WI38 (cell line): Measurements from ENCODE around the gene RNU5D-1.
A peak's percentile ranks its signal among the peaks of the same experiment; 100 is the strongest.
"Not testable (repeated sequence)": the region's sequence is repeated elsewhere in the genome, so short reads cannot be mapped to it uniquely, and the experiment has no call there.

Experiments used
- H3K4me3 ChIP-seq: 2 replicates; pipeline ENCODE4 v1.5.1; 2011; ENCODE audit warnings: low read depth, mild to moderate bottlenecking, control low read depth, low read length
- TF ChIP-seq, protein P1 (sequence below): IDR thresholded peaks from 2 replicates; pipeline ENCODE4 v1.5.1; 2012; ENCODE audit warnings: low read depth, mild to moderate bottlenecking, control low read depth, low read length

Gene RNU5D-1

GRCh38 chr1:44707959-44708831 lies 22.8 kb downstream of the RNU5D-1 start:
- H3K4me3 ChIP-seq, result no peak overlapping the region
- TF ChIP-seq, protein P1, sequence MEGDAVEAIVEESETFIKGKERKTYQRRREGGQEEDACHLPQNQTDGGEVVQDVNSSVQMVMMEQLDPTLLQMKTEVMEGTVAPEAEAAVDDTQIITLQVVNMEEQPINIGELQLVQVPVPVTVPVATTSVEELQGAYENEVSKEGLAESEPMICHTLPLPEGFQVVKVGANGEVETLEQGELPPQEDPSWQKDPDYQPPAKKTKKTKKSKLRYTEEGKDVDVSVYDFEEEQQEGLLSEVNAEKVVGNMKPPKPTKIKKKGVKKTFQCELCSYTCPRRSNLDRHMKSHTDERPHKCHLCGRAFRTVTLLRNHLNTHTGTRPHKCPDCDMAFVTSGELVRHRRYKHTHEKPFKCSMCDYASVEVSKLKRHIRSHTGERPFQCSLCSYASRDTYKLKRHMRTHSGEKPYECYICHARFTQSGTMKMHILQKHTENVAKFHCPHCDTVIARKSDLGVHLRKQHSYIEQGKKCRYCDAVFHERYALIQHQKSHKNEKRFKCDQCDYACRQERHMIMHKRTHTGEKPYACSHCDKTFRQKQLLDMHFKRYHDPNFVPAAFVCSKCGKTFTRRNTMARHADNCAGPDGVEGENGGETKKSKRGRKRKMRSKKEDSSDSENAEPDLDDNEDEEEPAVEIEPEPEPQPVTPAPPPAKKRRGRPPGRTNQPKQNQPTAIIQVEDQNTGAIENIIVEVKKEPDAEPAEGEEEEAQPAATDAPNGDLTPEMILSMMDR, result peak; percentile 24; the same call in 1 of the 2 replicates

DNA sequence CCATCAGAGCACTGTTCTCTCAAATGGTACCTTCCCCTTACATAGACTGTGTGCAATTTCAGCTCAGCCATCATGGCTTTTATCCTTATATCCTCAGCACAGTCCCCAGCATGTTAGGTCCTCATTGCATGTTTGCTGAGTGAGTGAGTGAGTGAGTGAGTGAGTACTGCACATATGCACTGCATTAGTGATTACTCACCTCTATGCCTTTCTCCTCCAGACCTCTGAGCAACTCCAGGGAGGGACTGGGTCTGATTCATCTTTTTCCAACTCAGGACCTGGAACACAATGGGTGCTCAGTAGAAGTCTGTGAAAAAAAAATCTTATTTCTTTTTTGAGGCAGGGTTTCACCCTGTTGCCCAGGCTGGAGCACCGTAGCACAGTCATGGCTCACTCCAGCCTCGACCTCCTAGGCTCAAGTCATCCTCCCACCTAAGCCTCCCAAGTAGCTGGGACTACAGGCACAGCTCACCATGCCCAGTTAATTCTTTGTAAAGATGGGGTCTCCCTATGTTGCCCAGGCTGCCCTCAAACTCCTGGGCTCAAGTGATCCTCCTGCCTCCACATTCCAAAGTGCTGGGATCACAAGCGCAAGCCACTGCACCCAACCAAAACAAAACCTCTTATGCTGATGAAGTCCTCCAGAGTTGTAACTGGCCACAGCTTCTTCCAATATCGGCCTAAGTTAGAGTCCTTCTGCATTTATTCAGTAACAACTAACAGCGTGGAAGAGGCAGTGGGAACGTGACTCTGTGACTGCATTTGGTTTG lies 23.7 kb downstream of the RNU5D-1 start:
- no peak overlapping the region for H3K4me3 ChIP-seq

GRCh38 chr1:44705938-44706337 lies 25.0 kb downstream of the RNU5D-1 start:
- no peak overlapping the region for H3K4me3 ChIP-seq
- TF ChIP-seq, protein P1, result no peak

More for the DNA sequence above, 23.7 kb downstream of the RNU5D-1 start:
- TF ChIP-seq, protein P1, result no peak

GRCh38 chr1:44705470-44705869 lies 25.5 kb downstream of the RNU5D-1 start:
- no peak overlapping the region for H3K4me3 ChIP-seq
- TF ChIP-seq, protein P1, result no peak

DNA sequence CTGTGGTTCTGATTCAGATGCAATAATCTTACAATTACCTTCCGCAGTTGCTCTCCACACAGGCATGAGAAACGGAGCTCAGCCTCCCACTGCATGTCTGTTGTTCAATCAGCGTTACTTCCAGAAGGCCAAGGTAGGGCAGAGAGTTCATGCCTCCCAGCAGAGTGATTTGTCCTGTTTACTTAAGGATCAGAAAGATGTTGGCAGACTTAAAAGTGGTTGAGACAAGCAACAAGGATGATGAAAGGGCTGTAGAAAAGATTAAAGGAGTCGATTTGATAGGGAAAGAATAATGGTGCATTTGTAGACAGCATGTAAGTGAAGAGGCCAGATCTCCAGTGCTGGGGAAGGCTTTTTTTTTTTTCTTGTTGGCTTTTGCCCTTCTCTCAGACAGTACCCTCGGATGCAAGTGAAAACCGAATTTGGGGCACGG lies 29.8 kb downstream of the RNU5D-1 start:
- TF ChIP-seq, protein P1, result no peak
- no peak overlapping the region for H3K4me3 ChIP-seq

DNA sequence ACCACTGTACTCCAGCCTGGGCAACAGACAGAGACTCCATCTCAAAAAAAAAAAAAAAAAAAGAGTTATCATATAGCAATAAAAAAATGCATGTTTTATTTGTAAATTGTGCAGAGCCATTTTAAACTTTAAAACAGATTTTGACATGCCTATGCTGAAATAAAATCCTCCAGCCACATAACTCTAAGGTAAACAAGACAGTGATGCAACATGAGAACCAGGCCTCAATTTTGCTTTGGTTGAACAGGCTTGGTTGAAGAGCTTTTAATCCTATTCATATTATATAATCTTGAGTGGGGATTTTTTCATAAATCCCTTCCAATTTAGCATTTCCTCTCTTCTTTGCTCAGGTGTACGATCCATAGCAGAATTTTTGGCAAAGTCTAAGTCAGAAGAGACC lies 30.4 kb downstream of the RNU5D-1 start:
- H3K4me3 ChIP-seq, result no peak overlapping the region
- TF ChIP-seq, protein P1, result no peak

DNA sequence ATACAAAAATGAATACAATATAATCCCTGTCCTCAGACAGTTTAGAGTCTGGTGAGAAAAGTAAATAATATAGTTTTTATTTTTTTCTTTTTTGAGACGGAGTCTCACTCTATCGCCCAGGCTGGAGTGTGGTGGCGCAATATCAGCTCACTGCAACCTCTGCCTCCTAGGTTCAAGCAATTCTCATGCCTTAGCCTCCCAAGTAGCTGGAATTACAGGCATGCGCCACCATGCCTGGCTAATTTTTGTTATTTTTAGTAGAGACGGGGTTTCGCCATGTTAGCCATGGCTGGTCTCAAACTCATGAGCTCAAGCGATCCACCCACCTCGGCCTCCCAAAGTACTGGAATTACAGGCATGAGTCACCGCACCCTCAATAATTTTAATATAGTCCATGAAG lies 31.6 kb downstream of the RNU5D-1 start:
- H3K4me3 ChIP-seq, result not testable (repeated sequence)
